IMR-90 (cell line): Measurements from ENCODE around the gene UPK3A. TPM values are rescaled to one million over a fixed set of nuclear protein-coding genes. Genes with fewer than 3 reads are reported as not detected.

ENCODE experiments used
- RCOR1 ChIP-seq: IDR thresholded peaks from 2 replicates; pipeline ENCODE4 v1.6.1; 2012; ENCODE audit warnings: mild to moderate bottlenecking, low read length, improper control_type of control experiment; ENCODE audit not compliant: insufficient replicate concordance
- SMC3 ChIP-seq: fragments of 150-350 bp; IDR thresholded peaks from 2 replicates; pipeline ENCODE4 v1.6.1; 2016; ENCODE audit warnings: low read depth, mild to moderate bottlenecking, antibody characterized with exemption, low read length, moderate library complexity
- polyA plus RNA-seq, 3 experiments: library from polyadenylated mRNA; depleted of rRNA; stranded (reverse); fragments of >200 nt; gene quantifications; 2 replicates each; pipeline ENCODE4 v1.2.3, GENCODE V29; 2012; ENCODE audit warnings: low replicate concordance in 1 of 3
- total RNA-seq: library from RNA; depleted of rRNA; stranded (reverse); fragments of >200 nt; gene quantifications from 2 replicates; pipeline ENCODE4 v1.2.3, GENCODE V29; 2012
- TF ChIP-seq, protein P1 (sequence below): conservative IDR thresholded peaks from 2 replicates; pipeline ENCODE4 v1.5.1; 2012; ENCODE audit warnings: mild to moderate bottlenecking, low read depth, low read length, improper control_type of control experiment

The UPK3A gene
- total and polyA plus RNA-seq, 2 of the 4 experiments (the other 2 are of a cell fraction) = not detected

DNA sequence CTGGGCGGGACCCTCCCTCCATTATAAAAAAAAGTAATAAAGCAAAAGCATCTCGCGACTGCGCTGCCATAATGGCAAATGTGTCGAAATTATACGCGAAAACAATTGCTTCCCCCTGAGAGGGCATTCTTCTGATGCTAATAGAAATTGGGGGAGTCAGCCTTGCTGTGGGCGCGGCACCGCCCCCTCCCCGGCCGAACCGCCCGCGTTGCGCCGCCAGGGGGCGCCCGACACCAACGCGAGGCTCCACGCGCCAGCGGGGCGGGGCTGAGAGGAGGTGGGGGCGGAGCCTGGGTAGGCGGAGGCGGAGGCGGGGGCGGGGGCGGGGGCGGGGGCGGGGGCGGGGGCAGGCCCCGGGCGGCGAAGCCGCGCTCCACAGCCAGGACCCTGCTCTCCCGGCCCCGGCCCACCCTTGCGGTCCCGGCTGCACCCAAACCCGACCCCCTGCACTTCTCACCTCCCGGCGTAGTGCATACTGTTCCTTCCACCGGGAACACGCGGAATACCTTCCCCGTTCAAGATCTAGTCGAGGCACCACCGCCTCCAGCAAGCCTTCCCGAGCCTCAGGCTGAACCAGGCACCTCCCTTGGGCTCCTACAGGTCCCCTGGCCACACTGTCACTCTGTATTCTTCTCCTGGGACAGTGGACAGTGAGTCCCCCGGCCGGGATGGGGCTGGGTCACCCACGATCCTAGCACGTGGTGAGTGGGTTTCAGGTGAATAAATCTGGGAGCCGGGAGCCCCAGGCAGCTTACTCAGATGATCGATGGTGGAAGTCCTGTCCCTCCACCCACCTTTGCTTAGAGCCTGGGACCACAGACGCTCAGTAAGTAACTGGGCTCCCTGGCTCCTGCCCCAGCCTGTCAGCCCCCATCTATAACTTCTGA, 15.5 kb upstream of the UPK3A start (continued):
- TF ChIP-seq, protein P1, sequence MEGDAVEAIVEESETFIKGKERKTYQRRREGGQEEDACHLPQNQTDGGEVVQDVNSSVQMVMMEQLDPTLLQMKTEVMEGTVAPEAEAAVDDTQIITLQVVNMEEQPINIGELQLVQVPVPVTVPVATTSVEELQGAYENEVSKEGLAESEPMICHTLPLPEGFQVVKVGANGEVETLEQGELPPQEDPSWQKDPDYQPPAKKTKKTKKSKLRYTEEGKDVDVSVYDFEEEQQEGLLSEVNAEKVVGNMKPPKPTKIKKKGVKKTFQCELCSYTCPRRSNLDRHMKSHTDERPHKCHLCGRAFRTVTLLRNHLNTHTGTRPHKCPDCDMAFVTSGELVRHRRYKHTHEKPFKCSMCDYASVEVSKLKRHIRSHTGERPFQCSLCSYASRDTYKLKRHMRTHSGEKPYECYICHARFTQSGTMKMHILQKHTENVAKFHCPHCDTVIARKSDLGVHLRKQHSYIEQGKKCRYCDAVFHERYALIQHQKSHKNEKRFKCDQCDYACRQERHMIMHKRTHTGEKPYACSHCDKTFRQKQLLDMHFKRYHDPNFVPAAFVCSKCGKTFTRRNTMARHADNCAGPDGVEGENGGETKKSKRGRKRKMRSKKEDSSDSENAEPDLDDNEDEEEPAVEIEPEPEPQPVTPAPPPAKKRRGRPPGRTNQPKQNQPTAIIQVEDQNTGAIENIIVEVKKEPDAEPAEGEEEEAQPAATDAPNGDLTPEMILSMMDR = peak; percentile 90
- TF ChIP-seq SMC3 (peak; percentile 85), RCOR1 (no peak)
